ENCODE results near the gene PRR23E.

Gene PRR23E

DNA sequence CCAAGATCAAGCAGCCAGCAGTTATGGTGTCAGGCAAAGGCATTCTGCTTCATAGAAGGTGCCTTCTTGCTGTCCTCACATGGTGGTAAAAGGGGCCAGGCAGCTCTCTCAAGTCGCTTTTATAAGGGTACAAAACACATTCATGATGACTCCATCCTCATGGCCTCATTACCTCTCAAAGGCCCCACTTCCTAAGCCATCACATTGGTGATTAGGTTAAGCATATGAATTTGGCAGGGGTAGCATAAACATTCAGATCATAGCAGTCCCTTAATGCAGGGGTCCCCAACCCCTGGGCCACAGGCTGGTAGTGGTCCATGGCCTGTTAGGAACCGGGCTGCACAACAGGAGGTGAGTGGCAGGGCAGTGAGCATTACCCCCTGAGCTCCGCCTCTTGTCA lies 42.8 kb downstream of the PRR23E start:
- no peak for DNase-seq

DNA sequence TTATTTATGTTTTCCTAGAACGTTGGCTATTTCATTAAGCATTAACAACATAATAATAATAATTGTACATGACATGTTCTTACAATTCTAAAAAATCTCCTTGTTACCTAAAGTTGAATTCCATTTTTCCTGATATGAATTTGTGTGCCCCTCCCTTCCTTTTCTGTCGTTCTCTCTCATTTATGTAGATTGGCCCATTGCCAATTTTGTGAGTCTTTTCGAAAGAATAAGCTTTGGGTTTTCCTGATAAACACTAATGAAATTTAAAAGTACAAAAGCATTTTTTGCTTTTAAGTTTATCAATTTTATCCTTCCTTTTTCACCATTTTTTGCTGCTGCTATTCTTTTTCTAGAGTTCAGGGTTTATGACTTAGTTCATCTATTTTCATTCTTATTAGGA lies 44.9 kb downstream of the PRR23E start:
- no peak for DNase-seq

DNA sequence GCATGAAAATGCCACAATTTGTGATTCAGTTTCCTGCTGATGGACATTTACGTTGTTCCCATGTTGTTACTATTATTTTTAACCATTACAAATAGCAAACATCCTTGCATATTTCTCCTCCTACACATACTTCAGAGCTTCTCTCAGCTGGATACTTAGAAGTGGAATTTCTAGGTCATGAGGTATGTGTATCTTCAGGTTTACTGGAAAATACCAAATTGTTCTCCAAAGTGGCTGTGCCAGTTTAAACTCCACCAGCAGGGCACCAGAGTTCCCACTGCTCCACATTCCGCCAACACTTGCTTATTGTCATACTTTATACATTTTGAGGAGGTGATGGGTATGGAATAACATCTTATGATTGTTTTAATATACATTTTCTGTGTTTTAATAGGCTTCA lies 45.7 kb downstream of the PRR23E start:
- no peak for DNase-seq

DNA sequence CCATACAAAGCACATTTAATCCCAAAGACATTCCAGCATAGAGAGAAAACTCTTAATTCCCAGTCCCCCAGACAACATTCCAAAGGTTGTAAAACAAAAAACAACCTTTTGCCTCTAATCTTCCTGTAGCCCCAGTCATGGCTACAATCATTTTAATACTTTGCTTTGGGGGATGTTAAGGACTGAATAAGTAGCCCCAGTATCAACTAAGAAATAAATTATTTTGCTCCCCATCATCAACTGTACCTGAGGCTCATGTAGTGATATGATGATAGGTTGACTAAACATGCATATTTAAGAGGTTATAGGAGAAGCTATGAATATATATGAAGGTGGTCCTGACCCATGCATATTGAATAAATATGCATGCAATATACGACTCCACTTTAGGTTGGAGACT lies 54.4 kb downstream of the PRR23E start:
- DNase-seq, result no peak

Data from SHP77 treated with DMSO at 0.1 percent for 48 hours (cell line).